Astrocyte (in vitro differentiated cells and primary cell): Measurements from ENCODE around the gene B4GALT1. TPM values are rescaled to one million over a fixed set of nuclear protein-coding genes. Genes with fewer than 3 reads are reported as not detected.

ENCODE experiments used
- DNase-seq: peaks from one replicate; pipeline ENCODE4 v3.0.0-alpha.2; 2010; ENCODE audit warnings: low read depth
- FAIRE-seq: peaks from 2 replicates; lab custom pipeline; 2011; peaks lifted over from hg19 to GRCh38; lab: Jason Lieb, UNC
- H2AFZ ChIP-seq: 2 replicates; pipeline ENCODE4 v1.6.0; 2012; ENCODE audit warnings: low read depth, low read length, inconsistent platforms
- H3K27ac ChIP-seq: 2 replicates; pipeline ENCODE4 v1.5.1; 2011; ENCODE audit warnings: low read depth, low read length, inconsistent platforms
- H3K27me3 ChIP-seq: 2 replicates; pipeline ENCODE4 v1.6.0; 2011; ENCODE audit warnings: low read length, inconsistent platforms; ENCODE audit not compliant: insufficient read depth
- H3K36me3 ChIP-seq: 2 replicates; pipeline ENCODE4 v1.5.1; 2011; ENCODE audit warnings: low read length, inconsistent platforms; ENCODE audit not compliant: insufficient read depth
- H3K4me1 ChIP-seq: 2 replicates; pipeline ENCODE4 v1.5.1; 2011; ENCODE audit warnings: low read length, inconsistent platforms; ENCODE audit not compliant: insufficient read depth
- H3K4me2 ChIP-seq: 2 replicates; pipeline ENCODE4 v1.6.0; 2012; ENCODE audit warnings: low read length, inconsistent platforms
- H3K4me3 ChIP-seq: 2 replicates; pipeline ENCODE4 v1.5.1; 2011; ENCODE audit warnings: low read depth, mild to moderate bottlenecking, low read length, inconsistent platforms; ENCODE audit not compliant: insufficient read depth
- H3K79me2 ChIP-seq: 2 replicates; pipeline ENCODE4 v1.6.0; 2012; ENCODE audit warnings: mild to moderate bottlenecking, low read length, inconsistent platforms; ENCODE audit not compliant: insufficient read depth
- H3K9ac ChIP-seq: 2 replicates; pipeline ENCODE4 v1.6.0; 2012; ENCODE audit warnings: mild to moderate bottlenecking, low read length, inconsistent platforms
- H3K9me3 ChIP-seq: 2 replicates; pipeline ENCODE4 v1.5.1; 2012; ENCODE audit warnings: low read depth, mild to moderate bottlenecking, low read length, inconsistent platforms; ENCODE audit not compliant: insufficient read depth
- H4K20me1 ChIP-seq: 2 replicates; pipeline ENCODE4 v1.6.0; 2012; ENCODE audit warnings: low read length, inconsistent platforms; ENCODE audit not compliant: insufficient read depth
- H3K27ac Mint-ChIP-seq: one replicate; pipeline ENCODE4 v1.8.0; 2021; ENCODE audit warnings: mild to moderate bottlenecking, mixed read lengths; ENCODE audit not compliant: unreplicated experiment
- H3K27me3 Mint-ChIP-seq: one replicate; pipeline ENCODE4 v1.8.0; 2021; ENCODE audit warnings: low read depth, mixed read lengths; ENCODE audit not compliant: unreplicated experiment
- H3K36me3 Mint-ChIP-seq: one replicate; pipeline ENCODE4 v1.8.0; 2021; ENCODE audit warnings: low read depth, mixed read lengths; ENCODE audit not compliant: unreplicated experiment
- H3K4me1 Mint-ChIP-seq: one replicate; pipeline ENCODE4 v1.8.0; 2021; ENCODE audit warnings: low read depth, mixed read lengths; ENCODE audit not compliant: unreplicated experiment
- H3K4me3 Mint-ChIP-seq: one replicate; pipeline ENCODE4 v1.8.0; 2021; ENCODE audit warnings: mild to moderate bottlenecking, moderate library complexity, mixed read lengths; ENCODE audit not compliant: unreplicated experiment
- H3K9me3 Mint-ChIP-seq: one replicate; pipeline ENCODE4 v1.8.0; 2021; ENCODE audit warnings: mild to moderate bottlenecking, mixed read lengths; ENCODE audit not compliant: unreplicated experiment
- EZH2 ChIP-seq: IDR thresholded peaks from 2 replicates; pipeline ENCODE4 v1.6.1; 2012; ENCODE audit warnings: mild to moderate bottlenecking, low read length, inconsistent platforms; ENCODE audit not compliant: insufficient read depth
- total RNA-seq: library from RNA; stranded (reverse); gene quantifications from 2 replicates; pipeline ENCODE4 v1.2.1, GENCODE V29; 2021
- TF ChIP-seq, protein P1 (sequence below): IDR thresholded peaks from 2 replicates; pipeline ENCODE4 v1.5.1; 2011; ENCODE audit warnings: low read depth, mild to moderate bottlenecking, inconsistent platforms, low read length, moderate library complexity; ENCODE audit not compliant: insufficient read depth

B4GALT1 gene
- total RNA-seq, 1 donor from 2014 or later: 93.1 TPM

DNA sequence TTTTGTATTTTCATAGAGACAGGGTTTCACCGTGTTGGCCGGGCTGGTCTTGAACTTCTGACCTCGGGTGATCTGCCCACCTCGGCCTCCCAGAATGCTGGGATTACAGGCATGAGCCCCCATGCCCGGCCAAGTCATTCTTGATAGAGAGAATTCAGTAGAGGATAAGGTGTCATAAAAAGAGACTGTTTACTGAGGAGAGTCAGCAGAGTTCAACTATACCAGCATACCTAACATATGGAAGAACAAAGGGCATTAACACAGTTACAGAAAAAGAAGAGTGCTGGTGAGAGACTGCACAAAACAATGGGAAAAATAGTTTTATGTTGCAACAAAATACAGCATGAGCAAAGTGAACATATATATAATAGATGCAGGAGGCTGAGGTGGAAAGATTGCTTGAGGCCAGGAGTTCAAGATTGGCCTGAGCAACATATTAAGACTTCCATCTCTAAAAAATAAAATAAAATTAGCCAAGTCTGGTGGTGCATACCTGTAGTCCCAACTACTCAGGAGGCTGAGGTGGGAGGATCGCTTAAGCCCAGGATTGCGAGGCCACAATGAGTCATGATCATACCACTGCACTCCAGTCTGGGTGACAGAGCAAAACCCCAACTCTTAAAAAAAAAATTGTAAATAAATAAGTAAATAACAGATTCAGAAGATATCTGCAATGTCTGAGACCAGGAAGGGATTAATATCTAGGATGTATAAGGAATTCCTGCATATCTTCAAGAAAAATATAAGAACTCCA is 19.5 kb downstream of the B4GALT1 start:
- Histone ChIP-seq H3K9me3 (no peaks in the 10 kb centered on the region), H3K4me1 (peaks cover 22% of the 10 kb centered on the region), H4K20me1 (peaks cover 78% of the 10 kb centered on the region), H3K9ac (no peak overlapping the region), H3K27ac (no peak overlapping the region), H3K4me2 (no peak overlapping the region), H3K79me2 (peaks cover 87% of the 10 kb centered on the region), H2AFZ (no peak overlapping the region), H3K4me3 (no peak overlapping the region), H3K27me3 (no peaks in the 10 kb centered on the region), H3K36me3 (no peaks in the 10 kb centered on the region)
- H3K27ac Mint-ChIP-seq: no peak overlapping the region
- H3K4me1 Mint-ChIP-seq: peaks cover 41% of the 10 kb centered on the region
- DNase-seq (no peak), FAIRE-seq (no peak)
- H3K4me3 Mint-ChIP-seq: no peak overlapping the region
- TF ChIP-seq, protein P1, sequence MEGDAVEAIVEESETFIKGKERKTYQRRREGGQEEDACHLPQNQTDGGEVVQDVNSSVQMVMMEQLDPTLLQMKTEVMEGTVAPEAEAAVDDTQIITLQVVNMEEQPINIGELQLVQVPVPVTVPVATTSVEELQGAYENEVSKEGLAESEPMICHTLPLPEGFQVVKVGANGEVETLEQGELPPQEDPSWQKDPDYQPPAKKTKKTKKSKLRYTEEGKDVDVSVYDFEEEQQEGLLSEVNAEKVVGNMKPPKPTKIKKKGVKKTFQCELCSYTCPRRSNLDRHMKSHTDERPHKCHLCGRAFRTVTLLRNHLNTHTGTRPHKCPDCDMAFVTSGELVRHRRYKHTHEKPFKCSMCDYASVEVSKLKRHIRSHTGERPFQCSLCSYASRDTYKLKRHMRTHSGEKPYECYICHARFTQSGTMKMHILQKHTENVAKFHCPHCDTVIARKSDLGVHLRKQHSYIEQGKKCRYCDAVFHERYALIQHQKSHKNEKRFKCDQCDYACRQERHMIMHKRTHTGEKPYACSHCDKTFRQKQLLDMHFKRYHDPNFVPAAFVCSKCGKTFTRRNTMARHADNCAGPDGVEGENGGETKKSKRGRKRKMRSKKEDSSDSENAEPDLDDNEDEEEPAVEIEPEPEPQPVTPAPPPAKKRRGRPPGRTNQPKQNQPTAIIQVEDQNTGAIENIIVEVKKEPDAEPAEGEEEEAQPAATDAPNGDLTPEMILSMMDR: no peak
- no peak for TF ChIP-seq EZH2
- H3K9me3 Mint-ChIP-seq: no peaks in the 10 kb centered on the region
- no peaks in the 10 kb centered on the region for H3K27me3 Mint-ChIP-seq
- H3K36me3 Mint-ChIP-seq: peaks cover 2% of the 10 kb centered on the region

DNA sequence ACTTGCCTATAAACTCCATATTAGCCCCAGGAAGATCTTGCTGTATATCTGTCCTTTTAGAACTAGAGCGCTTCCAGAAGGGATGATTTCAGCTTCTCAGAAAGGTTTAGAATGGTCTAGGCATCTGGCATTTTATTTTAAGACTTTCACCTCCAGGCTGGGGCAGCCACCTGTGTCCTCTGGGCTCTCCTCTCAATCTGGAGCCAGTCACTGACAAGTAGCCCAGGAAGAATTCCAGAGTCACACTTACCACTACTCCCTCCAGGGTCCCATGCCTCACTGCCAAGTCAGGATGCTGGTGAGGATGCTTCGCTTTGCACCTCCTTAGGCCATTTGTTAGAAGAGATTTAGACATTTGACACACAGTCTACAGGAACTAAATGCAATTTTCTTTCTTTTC is 20.8 kb downstream of the B4GALT1 start:
- Histone ChIP-seq H2AFZ (no peak overlapping the region), H3K9me3 (no peaks in the 10 kb centered on the region), H3K36me3 (no peaks in the 10 kb centered on the region), H3K79me2 (peaks cover 89% of the 10 kb centered on the region), H3K4me1 (peaks cover 13% of the 10 kb centered on the region), H3K4me3 (no peak overlapping the region), H3K4me2 (no peak overlapping the region), H3K9ac (no peak overlapping the region), H3K27me3 (no peaks in the 10 kb centered on the region), H3K27ac (no peak overlapping the region), H4K20me1 (peaks cover 83% of the 10 kb centered on the region)
- FAIRE-seq: no peak
- DNase-seq: no peak
- H3K4me1 Mint-ChIP-seq: peaks cover 30% of the 10 kb centered on the region
- no peaks in the 10 kb centered on the region for H3K27me3 Mint-ChIP-seq
- TF ChIP-seq EZH2: no peak
- TF ChIP-seq, protein P1: no peak
- no peak overlapping the region for H3K4me3 Mint-ChIP-seq
- peaks cover 4% of the 10 kb centered on the region for H3K36me3 Mint-ChIP-seq
- no peak overlapping the region for H3K27ac Mint-ChIP-seq
- H3K9me3 Mint-ChIP-seq: no peaks in the 10 kb centered on the region

DNA sequence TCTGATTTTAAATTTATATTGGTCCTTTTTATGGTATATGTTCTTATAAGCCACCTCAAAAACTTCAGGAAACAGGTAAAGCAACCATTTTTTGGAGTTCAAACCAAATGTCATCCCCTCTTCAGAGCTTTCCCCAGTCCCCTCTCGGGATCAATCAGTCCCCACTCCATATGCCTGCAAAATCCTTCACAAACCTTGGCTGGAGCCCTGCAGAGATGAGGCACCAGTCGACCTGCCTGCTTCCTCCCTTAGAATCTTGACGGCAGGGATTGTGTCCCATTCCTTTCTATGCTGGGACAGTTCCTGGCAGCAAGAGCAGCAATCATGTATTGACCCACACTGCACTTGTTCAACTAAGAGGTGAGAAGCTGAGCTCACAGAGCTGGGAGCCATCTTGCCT is 22.6 kb downstream of the B4GALT1 start:
- H3K79me2 ChIP-seq: peaks cover 94% of the 10 kb centered on the region

More for the DNA sequence above, 22.6 kb downstream of the B4GALT1 start:
- Mint-ChIP-seq H3K4me3 (no peak overlapping the region), H3K27ac (peak overlapping the region; percentile 26), H3K36me3 (peaks cover 10% of the 10 kb centered on the region), H3K4me1 (peaks cover 28% of the 10 kb centered on the region), H3K27me3 (no peaks in the 10 kb centered on the region), H3K9me3 (no peaks in the 10 kb centered on the region)
- no peaks in the 10 kb centered on the region for H3K36me3 ChIP-seq
- no peaks in the 10 kb centered on the region for H3K27me3 ChIP-seq
- no peaks in the 10 kb centered on the region for H3K9me3 ChIP-seq
- no peak overlapping the region for H2AFZ ChIP-seq
- H4K20me1 ChIP-seq: peaks cover 91% of the 10 kb centered on the region
- H3K27ac ChIP-seq: no peak overlapping the region
- DNase-seq: no peak
- H3K4me1 ChIP-seq: peaks cover 11% of the 10 kb centered on the region
- no peak for FAIRE-seq
- H3K4me3 ChIP-seq: no peak overlapping the region
- TF ChIP-seq, protein P1: no peak
- no peak for TF ChIP-seq EZH2
- no peak overlapping the region for H3K9ac ChIP-seq
- H3K4me2 ChIP-seq: no peak overlapping the region
